GM19468 (cell line): ENCODE results near the gene STK31.
"Not testable (repeated sequence)": the region's sequence is repeated elsewhere in the genome, so short reads cannot be mapped to it uniquely, and the experiment has no call there.

Experiments
- ATAC-seq: cut with Tn5 transposase; IDR thresholded peaks from one replicate; pipeline ENCODE4 v1.9.1; 2021; ENCODE audit warnings: mild to moderate bottlenecking, moderate library complexity, moderate number of reproducible peaks; ENCODE audit not compliant: unreplicated experiment; ENCODE audit errors: extremely low read depth

Gene STK31

DNA sequence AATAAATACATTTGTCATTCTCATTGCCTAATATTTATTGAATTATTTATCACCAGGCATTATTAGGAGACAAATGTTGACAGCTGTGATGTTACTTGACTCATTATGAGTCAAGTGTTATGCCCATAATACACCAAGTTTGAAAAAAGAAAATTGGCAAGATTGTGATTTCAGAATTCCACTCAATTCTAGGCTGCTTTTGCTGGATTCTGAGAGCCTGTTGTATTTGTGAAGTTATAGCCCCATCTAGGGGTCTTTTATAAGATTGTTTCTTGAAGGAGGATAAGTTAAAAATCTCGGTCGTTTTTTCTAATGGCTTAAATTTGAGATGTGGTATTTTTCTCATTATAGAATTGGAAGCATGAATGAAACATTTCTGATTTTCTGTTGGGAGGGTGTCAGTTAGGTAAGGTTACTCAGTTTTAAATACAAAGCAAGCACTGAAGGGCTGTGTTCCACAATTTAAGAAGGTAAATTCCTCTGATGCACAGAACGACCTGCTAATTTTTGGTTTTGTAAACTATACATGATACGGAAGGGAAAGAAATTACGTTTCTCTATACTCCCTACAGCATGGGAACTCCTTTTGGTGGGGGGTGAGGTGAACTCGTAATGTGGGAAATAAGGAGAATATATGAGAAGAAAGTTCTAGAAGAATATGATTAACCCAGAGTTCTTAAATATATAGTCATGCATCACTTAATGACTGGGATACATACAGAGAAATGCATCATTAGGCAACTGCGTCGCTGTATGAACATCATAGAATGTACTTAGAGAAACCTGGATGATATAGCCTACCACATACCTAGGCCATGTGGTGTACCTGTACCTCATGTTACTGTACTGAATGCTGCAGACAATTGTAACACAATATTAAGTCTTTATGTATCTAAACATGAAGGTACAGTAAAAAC lies 2.6 kb downstream of the STK31 start:
- ATAC-seq = no peak

DNA sequence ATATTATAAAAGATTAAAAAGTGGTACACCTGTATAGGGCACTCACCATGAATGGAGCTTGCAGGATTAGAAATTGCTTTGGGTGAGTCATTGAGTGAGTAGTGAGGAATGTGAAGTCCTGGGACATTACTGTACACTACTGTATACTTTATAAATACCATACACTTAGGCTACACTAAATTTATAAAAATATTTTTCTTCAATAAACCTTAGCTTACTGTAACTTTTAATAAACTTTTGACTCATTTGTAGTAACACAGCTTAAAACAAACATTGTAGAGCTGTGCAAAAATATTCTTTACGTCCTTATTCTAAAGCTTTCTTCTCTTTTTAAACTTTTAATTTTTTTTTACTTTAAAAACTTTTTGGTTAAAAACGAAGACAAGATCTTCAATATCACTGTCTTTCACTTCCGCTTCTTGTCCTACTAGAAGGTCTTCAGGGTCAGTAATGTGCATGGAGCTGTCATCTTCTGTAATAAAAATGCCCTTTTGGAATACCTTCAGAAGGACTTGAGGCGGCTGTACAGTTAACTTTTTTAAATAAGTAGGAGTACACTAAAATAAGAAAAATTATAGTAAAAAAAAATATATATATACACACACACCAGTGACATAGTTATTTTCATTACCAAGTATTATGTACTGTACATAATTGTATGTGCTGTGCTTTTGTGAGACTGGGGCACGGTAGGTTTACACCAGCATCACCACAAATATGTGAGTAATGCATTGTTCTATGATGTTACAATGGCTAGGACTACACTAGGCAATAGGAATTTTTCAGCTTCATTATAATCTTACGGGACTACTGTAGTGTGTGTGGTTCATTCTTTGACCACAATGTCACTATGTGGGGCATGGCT lies 3.5 kb downstream of the STK31 start:
- no peak for ATAC-seq

DNA sequence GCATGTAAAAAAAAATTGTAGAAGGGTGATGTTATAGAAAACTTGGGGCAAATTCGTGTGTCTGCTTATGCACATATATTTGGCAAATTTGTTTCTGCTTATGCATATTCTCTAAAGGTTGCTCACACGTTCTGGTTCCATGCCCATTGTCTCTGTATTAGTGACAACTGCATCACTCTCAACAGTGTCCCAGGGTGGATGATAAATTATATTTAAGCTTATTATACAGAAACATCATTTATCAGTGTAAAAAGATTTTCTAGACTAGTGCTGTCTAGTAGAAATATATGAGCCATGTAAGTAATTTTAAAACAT lies 4.1 kb downstream of the STK31 start:
- no peak for ATAC-seq

DNA sequence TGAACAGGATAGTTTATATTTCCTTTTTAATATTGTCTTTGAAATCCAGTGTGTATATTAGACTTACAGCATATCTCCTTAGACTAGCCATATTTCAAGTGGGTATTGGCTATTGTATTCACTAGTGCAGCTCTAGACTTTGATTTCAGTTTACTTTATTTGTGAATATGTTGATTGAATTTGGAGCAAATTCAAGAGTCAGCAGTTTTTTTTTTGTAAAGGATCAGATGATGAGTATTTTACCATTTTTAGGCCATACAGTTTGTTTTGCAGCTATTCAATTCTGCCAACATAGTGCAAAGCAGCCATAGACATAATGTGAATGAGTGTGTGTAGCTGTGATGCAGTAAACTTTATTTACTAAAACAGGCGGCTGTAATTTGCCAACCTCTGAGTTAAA lies 4.6 kb downstream of the STK31 start:
- no peak for ATAC-seq

DNA sequence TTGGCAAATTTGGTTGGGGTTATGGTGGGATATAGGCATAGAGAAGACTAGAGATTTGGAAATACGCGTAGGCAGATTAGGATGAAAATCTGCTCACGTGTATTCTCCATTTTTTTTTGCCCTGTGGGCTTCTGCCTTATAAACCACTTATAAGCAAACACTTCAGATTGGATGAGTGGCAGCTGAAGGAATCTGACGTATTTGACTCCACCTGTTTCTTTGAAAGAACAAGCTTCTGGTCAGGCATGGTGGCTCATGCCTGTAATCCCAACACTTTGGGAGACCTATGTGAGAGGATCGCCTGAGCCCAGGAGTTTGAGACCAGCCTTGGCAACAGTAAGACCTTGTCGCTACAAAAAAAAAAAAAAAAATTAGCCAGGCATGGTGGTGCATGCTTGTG lies 5.1 kb downstream of the STK31 start:
- no peak for ATAC-seq

DNA sequence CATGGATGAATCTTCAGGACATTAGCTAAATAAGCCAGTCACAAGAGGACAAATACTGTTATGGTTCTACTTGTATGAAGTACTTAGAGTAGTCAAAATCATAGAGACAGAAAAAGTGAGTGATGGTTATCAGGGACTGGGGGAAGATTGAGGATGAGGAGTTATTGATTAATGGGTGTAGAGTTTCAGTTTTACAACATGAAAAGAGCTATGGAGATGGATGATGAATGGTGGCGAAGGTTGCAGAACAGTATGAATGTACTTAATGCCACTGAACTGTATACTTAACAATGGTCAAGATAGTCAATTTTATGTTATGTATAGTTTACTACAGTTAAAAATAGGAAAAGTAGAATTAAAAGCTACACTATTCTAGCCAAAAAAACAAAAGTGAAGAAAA lies 7.8 kb downstream of the STK31 start:
- ATAC-seq = no peak

DNA sequence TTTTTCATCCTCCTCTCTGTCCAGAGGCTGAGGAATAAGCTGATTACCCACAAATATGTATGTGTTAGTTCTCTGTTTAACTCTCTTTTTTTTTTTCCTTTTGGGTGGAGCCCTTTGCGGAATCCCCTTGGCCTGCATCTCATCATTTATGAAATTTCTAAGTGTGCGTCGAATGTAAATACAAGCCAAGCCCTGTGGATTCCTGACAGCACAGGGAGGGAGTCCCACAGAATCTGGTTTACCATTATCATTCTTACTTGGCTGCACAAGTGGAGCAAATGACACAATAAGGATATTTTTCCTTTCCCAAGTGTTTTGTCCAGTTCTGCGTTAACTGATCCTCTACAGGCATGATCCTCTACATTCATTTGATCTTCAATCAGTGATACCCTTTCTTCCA lies 11.4 kb downstream of the STK31 start:
- no peak for ATAC-seq

DNA sequence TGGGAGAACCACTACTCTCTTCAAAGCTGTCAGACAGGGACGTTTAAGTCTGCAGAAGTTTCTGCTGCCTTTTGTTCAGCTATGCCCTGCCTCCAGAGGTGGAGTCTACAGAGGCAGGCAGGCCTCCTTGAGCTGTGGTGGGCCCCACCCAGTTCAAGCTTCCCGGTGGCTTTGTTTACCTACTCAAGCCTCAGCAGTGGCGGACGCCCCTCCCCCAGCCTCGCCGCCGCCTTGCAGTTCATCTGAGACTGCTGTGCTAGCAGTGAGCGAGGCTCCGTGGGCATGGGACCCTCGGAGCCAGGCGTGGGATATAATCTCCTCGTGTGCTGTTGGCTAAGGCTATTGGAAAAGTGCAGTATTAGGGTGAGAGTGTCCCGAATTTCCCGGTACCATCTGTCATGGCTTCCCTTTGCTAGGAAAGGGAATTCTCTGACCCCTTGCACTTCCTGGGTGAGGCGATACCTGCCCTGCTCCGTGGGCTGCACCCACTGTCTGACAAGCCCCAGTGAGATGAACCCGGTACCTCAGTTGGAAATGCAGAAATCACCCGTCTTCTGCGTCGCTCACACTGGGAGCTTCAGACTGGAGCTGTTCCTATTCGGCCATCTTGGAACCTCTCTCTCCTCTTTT lies 12.7 kb downstream of the STK31 start:
- ATAC-seq = not testable (repeated sequence)

DNA sequence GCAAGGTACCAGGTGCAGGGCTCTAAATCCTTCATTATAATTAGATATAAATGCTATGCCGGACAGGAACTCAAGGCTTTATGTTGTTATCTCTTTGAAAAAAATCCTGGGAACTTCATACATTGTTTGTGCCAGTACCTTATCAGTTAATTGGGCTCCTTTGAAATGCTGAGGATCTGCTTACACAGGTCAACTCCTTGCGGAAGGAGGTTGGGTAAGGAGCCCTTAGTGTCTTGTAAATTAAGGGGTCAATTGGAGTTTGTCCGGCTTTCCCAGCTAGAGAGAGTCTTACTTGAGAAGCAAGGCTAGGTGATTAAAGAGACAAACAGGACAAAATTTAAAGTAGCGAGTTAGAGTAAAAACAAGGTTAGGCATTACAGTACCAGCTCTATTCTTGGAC lies 14.1 kb downstream of the STK31 start:
- not testable (repeated sequence) for ATAC-seq

DNA sequence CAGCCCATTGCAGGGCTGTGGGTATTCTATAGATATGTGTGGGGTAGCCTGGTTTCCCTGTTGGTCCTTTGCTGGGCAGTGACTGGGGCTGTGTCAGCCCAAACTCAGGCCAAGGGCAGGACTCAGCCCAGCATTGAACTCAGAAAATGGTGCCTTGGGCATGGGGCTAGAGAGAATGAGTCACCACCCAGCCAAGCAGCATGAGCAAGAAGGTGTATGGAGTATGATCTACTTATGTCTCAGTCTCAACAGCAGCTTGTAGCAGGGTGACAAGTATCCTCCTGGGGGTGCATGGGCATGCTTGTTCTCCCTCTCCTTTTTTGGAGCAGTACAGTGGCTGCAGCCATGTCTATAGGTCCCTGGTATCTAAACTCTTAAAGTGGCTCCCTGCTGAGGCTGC lies 32.0 kb downstream of the STK31 start:
- ATAC-seq = no peak

DNA sequence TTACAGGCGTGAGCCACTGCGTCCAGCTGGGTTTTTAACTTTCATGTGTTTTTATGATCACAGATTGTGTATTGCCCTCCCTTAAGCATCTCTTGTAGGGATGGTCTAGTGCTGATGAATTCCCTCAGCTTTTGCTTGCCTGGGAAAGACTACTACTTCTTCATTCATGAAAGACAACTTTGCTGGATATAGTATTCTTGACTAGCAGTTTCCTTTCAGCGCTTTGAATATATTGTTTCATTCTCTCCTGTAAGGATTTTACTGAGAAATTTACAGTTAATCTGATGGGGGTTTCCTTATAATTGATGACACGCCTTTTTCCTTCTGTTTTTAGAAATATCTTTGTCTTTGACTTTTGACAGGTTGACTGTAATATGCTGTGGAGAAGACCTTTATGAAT lies 33.2 kb downstream of the STK31 start:
- no peak for ATAC-seq

DNA sequence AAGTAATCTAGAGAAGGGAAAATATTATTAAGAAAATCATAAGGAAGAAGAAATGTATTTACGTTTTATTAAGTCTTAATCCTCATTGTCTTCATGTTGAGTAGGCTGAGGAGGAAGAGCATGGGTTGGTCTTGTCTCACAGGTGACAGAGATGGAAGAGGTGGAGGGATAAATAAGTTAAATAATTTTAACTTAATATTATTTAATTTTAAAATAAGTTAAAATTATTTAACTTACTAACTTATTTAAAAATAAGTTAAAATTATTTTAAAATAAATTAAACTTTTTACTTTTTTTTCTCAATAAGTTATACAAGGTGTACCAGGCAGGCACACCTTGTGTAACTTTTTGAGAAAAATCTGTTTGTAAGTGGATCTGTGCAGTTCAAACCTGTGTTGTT lies 36.6 kb downstream of the STK31 start:
- ATAC-seq = no peak

DNA sequence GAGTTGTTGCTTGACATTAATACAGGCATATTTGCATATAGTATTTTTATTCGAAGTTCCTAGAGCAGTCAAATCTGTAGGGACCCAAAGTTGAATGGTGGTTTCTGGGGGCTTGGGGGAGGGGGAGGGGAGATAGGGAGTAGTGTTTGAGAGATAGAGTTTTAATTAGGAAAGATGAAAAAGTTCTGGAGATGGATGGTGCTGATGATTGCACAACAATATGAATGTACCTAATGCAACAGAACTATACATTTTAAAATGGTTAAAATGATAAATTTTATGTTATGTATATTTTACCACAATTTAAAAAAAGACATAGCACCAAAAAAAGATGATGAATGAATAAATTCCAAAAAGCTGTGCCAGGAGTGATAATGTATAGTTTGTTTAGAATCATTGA lies 41.8 kb downstream of the STK31 start:
- no peak for ATAC-seq

DNA sequence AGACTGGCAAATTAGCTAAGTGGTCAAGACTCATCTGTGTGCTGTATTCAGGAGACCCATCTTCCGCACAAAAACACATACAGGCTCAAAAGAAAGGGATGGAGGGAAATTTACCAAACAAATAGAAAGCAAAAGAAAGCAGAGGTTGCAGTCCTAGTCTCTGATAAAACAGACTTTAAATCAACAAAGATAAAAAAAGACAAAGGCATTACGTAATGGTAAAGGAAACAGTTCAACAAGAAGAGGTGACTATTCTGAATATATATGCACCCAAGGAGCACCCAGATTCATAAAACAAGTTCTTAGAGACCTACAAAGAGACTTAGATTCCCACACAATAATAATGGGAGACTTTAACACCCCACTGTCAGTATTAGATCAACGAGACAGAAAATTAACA lies 48.8 kb downstream of the STK31 start:
- not testable (repeated sequence) for ATAC-seq

DNA sequence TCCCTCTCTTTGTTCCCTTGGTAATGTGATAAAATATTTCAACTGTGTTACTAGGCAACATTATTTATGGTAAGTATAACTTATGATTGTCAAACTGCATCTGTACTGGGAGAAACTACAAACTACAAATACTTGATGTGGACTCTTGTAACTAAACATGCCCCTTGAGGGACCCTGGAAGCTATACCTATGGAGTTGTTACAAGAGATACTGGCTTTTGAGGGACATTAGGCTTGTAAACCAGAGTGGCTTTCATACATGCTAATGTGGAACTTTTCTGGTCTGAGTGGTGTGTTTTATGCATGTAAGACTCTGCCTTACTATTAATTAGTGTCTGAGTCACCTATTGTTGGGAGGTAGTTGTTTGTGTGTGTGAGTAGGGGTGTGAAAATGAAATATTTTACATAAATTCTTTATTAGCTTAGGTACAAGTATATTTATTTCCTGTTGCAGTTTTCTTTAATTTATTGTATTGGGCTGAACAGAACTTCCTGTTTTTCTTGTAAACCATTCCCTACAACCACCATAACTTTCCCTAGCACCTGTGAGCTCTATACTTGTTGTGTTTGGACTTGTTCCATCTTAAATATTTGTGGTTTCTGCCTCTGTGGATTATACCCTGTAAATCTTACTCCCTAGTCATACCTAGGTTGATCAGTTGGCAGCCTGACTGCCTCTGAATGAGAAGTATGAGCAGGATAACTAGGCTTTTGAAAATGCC lies 49.8 kb downstream of the STK31 start:
- ATAC-seq = no peak

DNA sequence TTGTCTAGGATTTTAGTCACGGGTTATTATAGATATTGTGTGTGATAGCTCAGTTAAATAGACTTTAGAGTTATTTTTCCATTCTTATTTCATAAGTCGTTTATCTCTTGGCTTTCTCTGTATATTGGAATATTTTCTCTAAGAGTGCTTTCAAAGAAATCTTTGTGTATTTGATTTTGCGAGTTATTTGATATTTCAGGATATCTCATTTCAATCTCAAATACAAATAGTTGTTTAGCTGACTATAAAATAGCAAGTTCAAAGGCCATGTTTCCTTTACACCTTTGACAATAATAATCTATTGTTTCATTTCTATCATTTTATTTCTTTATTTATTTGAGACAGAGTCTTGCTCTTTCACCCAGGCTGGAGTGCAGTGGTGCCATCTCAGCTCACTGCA lies 55.9 kb downstream of the STK31 start:
- no peak for ATAC-seq

DNA sequence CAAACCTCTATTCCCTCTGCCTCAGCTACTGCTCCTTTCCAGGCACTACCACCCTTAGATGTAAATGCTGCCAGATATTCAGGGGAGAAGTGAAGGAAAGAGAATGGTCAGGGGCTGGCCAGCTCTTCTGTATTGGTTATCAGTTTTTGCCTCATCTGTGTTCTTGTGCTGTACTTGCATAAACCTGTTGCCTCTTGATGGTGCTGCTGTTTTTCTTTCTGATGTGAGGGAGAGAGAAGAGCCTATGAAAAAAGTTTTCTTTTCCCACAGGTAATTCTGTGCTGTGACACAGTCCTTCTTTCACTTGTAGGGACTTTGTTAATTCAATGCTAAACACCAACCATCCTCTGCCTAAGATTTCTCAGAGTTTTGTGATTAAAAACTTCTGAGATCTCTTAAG lies 57.5 kb downstream of the STK31 start:
- ATAC-seq = no peak

DNA sequence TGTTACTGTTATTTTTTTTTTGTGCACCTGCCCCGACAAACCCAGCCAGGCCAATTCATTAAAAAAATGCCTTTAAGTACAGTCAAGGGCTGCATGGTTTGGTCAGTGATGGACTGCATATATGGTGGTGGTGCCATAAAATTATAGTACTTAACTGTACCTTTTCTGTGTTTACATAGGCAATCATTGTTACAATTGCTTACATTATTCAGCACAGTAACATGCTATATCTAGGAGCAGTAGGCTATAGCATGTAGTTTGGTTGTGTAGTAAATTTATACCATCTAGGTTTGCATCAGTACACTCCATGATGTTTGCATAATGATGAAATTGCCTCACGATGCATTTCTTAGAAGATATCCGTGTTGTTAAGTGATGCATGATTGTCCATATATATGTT lies 58.0 kb downstream of the STK31 start:
- no peak for ATAC-seq

DNA sequence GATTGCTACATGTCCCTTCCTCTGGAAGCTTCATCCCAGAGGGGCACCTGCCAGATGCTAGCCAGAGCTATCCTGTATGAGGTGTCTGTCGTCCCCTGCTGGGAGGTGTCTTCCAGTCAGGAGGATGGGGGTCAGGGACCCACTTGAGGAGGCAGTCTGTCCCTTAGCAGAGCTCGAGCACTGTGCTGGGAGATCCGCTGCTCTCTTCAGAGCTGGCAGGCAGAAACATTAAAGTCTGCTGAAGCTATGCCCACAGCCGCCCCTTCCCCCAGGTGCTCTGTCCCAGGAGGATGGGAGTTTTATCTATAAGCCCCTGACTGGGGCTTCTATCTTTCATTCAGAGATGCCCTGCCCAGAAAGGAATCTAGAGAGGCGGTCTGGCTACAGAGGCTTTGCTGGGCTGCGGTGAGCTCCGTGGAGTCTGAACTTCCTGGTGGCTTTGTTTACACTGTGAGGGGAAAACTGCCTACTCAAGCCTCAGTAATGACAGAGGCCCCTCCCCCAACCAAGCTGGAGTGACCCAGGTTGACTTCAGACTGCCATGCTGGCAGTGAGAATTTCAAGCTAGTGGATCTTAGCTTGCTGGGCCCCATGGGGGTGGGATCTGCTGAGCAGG lies 69.3 kb downstream of the STK31 start:
- ATAC-seq = not testable (repeated sequence)

DNA sequence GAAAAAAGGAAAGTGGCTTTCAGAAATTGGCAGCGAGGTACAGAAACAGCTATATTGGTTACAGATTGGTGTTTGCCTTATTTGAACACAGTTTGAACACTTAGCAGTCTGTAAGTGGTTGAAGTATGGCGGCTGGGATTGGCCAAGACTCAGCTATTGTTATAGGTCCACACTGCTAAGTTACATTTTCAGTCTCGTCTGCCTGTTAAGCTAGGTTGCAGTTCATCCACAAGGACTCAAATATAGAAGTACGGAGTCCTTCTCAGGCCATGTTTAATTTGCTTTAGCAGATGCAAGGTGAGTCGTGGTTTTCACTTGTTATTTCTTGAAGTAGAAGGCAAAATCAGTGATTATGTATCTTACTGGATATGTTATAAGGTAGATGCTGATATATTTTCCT lies 73.1 kb downstream of the STK31 start:
- no peak for ATAC-seq
